ENCODE data around the gene TBC1D9B. TPM values are rescaled to one million over a fixed set of nuclear protein-coding genes. Genes with fewer than 3 reads are reported as not detected.
A peak's percentile ranks its signal among the peaks of the same experiment; 100 is the strongest.

TBC1D9B gene
- total and polyA plus RNA-seq, 9 of the 15 experiments (the other 6 are each of a cell fraction or from before 2014, with no cell fraction given) = 2.9 to 59.1 (median 33.5) TPM

- TF ChIP-seq THAP7 (CRISPR knock-in tag; IDR thresholded peaks at IDR 0.05) = peak; percentile 89
- TF ChIP-seq ZNF232 (CRISPR knock-in tag; IDR thresholded peaks at IDR 0.05) = 0 out of 2 replicates have a peak, but pooled peaks have one; percentile 37
- no peak for TF ChIP-seq TRIM25 (IDR thresholded peaks at IDR 0.05; ENCODE audit: borderline replicate concordance)
- 0 out of 2 replicates have a peak, but pooled peaks have one; percentile 5 for TF ChIP-seq ETV5 (CRISPR knock-in tag; IDR thresholded peaks at IDR 0.05; ENCODE audit: low read depth)
- TF ChIP-seq ZBTB26 (CRISPR knock-in tag; IDR thresholded peaks at IDR 0.05) = peak; percentile 65; the same call in 1 of the 2 replicates
- TF ChIP-seq RBBP5 (IDR thresholded peaks at IDR 0.05; ENCODE audit: borderline replicate concordance, insufficient read depth, low read length, poor library complexity, severe bottlenecking) = peak; percentile 24
- peak; percentile 45 to 49; a peak in 2 of 4 replicates for TF ChIP-seq NRF1 (conservative IDR thresholded peaks at IDR 0.05 in 1 of 2, IDR thresholded peaks at IDR 0.05 in 1 of 2)
- TF ChIP-seq FIP1L1 (IDR thresholded peaks at IDR 0.05; ENCODE audit: low read depth, low read length, poor library complexity, severe bottlenecking) = peak; percentile 93
- TF ChIP-seq YY1 (IDR thresholded peaks at IDR 0.05; ENCODE audit: borderline replicate concordance in 1 of 3, control insufficient read depth in 1 of 3, extremely low read depth in 1 of 3, insufficient read depth in 3 of 3, insufficient read length in 1 of 3, insufficient replicate concordance in 2 of 3, low read depth in 1 of 3, low read length in 2 of 3) = peak in 1 of 3 experiments; percentile 3
- peak in 1 of 2 experiments; percentile 31; a peak in 1 of 4 replicates for TF ChIP-seq MAZ (CRISPR knock-in tag; conservative IDR thresholded peaks at IDR 0.05 in 1 of 2, IDR thresholded peaks at IDR 0.05 in 1 of 2)
- peak; percentile 11 for TF ChIP-seq NCOR1 (IDR thresholded peaks at IDR 0.05)
- TF ChIP-seq CREB5 (CRISPR knock-in tag; IDR thresholded peaks at IDR 0.05) = no peak
- TF ChIP-seq FOXK2 (conservative IDR thresholded peaks at IDR 0.05 in 1 of 2, IDR thresholded peaks at IDR 0.05 in 1 of 2; ENCODE audit: low read depth in 2 of 2) = peak; percentile 95
- TF ChIP-seq IFI16 (CRISPR knock-in tag; IDR thresholded peaks at IDR 0.05) = no peak
- no peak for TF ChIP-seq OTX1 (CRISPR knock-in tag; IDR thresholded peaks at IDR 0.05)
- TF ChIP-seq KLF13 (tag; IDR thresholded peaks at IDR 0.05; ENCODE audit: borderline replicate concordance, low read depth) = no peak
- TF ChIP-seq PML (IDR thresholded peaks at IDR 0.05; ENCODE audit: low read length) = peak; percentile 43; the same call in 1 of the 2 replicates
- TF ChIP-seq KDM5B (IDR thresholded peaks at IDR 0.05; ENCODE audit: insufficient replicate concordance, low read depth, low read length) = peak; percentile 79
- TF ChIP-seq JUN (IDR thresholded peaks at IDR 0.05; ENCODE audit: borderline replicate concordance, low read depth, low read length) = no peak
- 0 out of 2 replicates have a peak, but pooled peaks have one; percentile 52 for TF ChIP-seq JUN (CRISPR knock-in tag; IDR thresholded peaks at IDR 0.05; ENCODE audit: borderline replicate concordance)
These were observed 86.2 kb downstream of the TBC1D9B start (continued) for GRCh38 chr5:179821298-179822058.

Measured in K562 (cell line).